Measurements from ENCODE around the gene INAFM2.

GRCh38 chr15:40344217-40344616 lies 20.7 kb downstream of the INAFM2 start:
- TF ChIP-seq CTCF (IDR thresholded peaks at IDR 0.05) = no peak
- TF ChIP-seq EZH2phosphoT487 (IDR thresholded peaks at IDR 0.05) = no peak
